NCI-H774 (cell line): ENCODE measurements around the gene BLOC1S2.
"Not testable (repeated sequence)": the region's sequence is repeated elsewhere in the genome, so short reads cannot be mapped to it uniquely, and the experiment has no call there.

Experiments
- DNase-seq: peaks from one replicate; lab custom pipeline; 2025; lab: John Stamatoyannopoulos, UW

Gene BLOC1S2

GRCh38 chr10:100291356-100291755 is 4.9 kb upstream of the BLOC1S2 start:
- no peak for DNase-seq

GRCh38 chr10:100289641-100290040 is 3.2 kb upstream of the BLOC1S2 start:
- no peak for DNase-seq

DNA sequence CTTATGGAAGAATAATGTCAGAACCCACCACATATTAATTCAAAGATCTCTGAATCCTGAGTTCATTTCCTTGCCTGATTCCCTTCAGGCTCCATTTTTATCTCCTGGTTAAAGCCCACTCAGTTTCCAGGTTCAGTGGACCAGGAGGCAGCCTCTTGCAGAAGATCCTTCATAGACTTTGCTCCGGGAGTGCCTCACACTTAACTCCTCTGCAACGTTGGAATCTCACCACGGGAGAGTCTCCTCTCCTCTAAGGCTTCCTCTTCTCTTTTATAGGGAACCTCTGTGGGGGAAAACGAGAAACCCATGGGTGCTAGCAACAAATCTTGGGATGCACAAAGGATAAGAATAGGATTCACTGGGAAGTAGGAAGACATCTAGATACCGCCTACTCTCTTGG is 1.7 kb upstream of the BLOC1S2 start:
- DNase-seq = no peak

- no peak for DNase-seq
Measured at GRCh38 chr10:100287756-100288155, 1.3 kb upstream of the BLOC1S2 start.

DNA sequence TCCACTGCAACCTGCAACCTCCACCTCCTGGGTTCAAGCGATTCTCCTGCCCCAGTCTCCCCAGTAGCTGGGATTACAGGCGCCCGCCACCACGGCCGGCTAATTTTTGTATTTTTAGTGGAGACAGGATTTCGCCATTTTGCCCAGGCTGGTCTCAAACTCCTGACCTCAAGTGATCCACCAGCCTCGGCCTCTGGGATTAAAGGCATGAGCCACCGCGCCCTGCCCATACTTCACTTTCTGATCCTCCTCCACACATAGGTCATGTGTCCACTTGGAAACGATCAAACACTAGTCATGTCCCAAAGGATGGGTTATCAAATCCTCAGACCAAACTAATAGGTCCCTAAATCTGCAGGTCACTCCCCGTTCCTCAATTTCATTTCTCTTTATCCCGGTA is 1.2 kb downstream of the BLOC1S2 start:
- DNase-seq = not testable (repeated sequence)

GRCh38 chr10:100282907-100283306 is 3.6 kb downstream of the BLOC1S2 start:
- DNase-seq = no peak

GRCh38 chr10:100276971-100277370 is 9.5 kb downstream of the BLOC1S2 start:
- not testable (repeated sequence) for DNase-seq

- peak; percentile 52 for DNase-seq
Measured at GRCh38 chr10:100267239-100268104, 19.0 kb downstream of the BLOC1S2 start, which contains the start of gene CWF19L1. TSS of gene CWF19L1 (minus strand) at chr10:100267638. CDS start at chr10:100267593, 45 bp downstream.

- DNase-seq = no peak
Measured at GRCh38 chr10:100265821-100266485, 20.5 kb downstream of the BLOC1S2 start.

GRCh38 chr10:100254191-100254590 is 32.3 kb downstream of the BLOC1S2 start:
- no peak for DNase-seq

GRCh38 chr10:100253041-100253440 is 33.4 kb downstream of the BLOC1S2 start:
- no peak for DNase-seq

DNA sequence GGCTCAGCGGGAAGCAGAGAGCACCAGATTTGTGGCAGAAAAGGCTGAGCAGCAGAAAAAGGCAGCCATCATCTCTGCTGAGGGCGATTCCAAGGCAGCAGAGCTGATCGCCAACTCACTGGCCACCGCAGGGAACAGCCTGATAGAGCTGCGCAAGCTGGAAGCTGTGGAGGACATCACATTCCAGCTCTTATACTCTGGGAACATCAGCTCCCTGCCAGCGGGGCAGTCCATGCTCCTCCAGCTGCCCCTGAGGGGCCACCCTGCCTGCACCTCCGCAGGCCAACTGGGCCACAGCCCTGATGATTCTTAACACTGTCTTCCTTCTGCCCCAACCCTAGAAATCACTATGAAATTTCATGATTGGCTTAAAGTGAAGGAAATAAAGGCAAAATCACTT is 37.7 kb downstream of the BLOC1S2 start:
- no peak for DNase-seq

DNA sequence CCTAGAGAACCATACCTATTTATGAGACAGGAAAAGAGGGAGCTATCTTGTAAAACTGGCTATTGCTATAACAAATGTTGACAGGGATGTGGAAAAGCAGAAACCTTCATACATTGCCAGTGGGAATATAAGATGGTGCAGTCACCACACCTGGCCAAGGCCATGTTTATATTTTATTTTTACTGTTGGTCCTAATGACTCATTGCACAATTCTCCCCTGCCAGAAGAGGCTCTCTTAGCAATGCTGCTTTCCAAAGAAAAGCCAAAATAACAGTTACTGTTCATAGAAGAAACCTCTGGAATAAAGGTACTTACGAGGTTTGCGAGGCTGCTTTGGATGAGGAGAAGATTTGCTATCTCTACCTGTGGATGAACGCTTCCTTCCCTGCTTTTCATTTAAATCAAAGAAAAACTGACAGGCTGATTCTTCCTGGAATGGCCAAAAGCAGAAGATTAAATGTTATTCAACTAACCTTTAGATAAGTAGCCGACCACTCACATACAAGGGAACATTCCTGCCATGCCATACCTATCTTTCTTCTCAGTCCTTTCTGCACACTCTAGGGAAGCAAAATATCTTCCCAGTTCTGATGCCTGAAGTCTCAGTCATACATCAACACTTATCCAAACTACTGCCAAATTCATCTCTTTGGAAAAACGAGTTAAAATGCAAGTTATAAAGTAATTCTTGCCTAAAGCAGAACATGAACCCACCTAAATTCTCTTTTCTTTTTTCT is 40.8 kb downstream of the BLOC1S2 start:
- no peak for DNase-seq

GRCh38 chr10:100239851-100240250 is 46.6 kb downstream of the BLOC1S2 start:
- no peak for DNase-seq

DNA sequence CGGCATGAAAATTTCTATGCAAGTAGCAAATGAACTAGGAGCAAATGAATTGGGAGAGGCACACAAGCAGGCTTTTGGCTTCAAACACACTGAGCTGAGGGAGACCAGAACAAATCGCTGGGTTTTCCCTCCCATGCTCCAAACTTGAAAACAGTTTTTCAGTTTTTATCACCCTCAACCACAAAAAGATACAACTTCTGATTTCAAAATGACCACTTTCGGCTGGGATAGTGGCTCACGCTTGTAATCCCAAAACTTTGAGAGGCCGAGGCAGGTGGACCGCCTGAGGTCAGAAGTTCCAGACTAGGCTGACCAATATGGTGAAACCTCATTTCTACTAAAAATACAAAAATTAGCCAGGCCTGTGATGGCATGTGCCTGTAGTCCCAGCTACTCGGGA is 48.1 kb downstream of the BLOC1S2 start:
- no peak for DNase-seq

DNA sequence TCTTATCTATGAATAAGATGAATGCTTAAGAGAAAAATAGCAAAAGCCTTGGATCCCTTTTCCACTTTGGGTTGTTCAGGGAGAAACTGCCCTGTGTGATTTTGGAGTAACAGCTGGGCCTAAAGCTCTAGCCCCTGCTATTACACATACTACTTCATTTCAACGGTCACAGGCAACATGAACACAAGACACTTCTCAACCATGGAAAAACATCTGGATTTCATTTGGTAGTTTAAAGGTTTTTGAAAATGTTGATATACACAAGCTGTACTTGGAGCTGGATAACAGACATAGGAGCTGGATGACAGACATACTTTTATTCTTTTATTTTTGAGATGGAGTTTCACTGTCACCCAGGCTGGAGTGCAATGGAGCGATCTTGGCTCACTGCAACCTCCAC is 54.4 kb downstream of the BLOC1S2 start:
- DNase-seq = no peak

- DNase-seq = no peak
Measured at GRCh38 chr10:100229819-100230422, 56.6 kb downstream of the BLOC1S2 start.

GRCh38 chr10:100223879-100224278 is 62.6 kb downstream of the BLOC1S2 start:
- DNase-seq = no peak
